ENCODE results near the gene CSNK2A2.
A peak's percentile ranks its signal among the peaks of the same experiment; 100 is the strongest.

CSNK2A2 gene

DNA sequence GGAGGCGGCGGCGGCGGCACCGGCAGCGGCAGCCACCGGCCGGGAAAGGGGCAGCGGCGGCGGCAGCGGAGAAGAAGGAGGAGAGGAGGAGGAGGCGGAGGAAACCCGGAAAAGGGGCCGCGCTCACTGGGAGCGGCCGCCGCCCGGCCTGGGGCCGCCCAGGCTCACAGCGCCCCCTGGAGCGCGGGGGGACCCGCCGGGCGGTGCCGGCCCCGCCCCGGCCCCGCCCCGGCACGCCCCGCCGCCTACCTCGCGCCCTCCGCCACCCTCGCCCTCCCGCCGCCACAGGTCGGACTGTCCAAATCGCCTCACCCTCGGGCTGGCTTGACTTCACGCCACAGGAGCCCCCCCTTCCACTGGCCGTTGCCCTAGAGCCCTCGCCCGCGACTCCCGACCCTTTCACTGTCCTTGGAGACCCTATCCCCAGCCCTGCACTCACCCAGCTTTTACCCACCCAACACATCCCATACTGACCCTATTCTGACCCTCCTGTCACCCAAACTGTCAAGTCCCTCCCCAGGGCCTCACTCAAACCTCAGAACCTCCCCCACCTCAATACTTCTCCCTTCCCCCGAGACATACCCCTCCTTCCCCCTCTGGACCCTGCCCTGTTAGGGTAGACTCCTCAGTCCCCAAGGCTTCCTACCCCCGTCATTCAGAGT, at the start of gene CSNK2A2:
CSNK2A2 (minus strand) TSS at position 85 of the 662 bp plus-strand sequence. CDS start 370 bp downstream, outside the sequence.
- peak; percentile 94 for DNase-seq (ENCODE audit: low spot score)

DNA sequence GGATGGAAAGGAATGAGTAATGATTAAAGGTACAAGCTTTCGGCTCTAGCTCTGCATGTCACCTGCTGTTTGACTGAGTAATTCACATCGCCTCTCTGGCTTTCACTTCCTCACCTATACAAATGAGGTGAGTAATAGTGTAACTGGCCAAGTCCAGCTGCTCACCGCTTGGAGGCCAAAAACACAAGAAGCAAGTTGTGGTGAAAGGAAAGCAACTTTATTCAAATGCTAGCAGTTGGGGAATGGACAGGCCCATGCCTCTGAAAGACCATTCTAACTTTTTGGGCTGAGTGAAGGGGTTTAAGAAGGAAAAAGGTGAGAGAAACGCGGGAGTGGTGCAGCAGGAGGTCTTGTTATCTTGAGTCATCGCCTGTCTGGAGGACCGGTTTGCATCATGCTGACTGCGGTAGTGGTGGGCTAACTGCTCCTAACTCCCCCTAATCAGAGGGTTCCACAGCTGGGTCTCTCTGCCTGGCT, 45.7 kb upstream of the CSNK2A2 start:
- no peak for DNase-seq (ENCODE audit: low spot score)

GRCh38 chr16:58236831-58237230, 38.9 kb upstream of the CSNK2A2 start:
- no peak for DNase-seq (ENCODE audit: low spot score)

DNA sequence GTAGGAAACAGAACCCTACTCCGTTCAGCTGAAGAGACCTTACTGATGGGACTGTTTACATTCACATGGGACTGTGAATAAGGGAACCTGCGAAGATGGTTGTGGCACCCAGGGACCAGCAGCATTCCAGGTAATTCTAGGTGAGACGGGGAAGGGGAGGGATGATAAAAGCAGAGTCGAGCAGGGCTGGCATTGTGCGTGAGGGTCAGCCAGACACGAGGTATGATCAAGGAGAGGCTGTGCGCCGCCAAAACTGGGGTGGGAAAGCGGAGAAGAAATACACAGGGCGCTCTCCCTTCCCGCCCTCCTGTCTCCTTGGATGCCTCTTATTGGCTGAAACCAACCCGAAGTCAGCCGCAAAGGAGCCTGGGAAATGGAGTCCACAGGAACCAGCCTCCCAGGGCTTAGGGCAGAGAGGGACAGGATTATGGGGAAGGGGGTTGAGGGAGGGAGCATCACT, 38.4 kb upstream of the CSNK2A2 start:
- DNase-seq (ENCODE audit: low spot score) = peak; percentile 82

DNA sequence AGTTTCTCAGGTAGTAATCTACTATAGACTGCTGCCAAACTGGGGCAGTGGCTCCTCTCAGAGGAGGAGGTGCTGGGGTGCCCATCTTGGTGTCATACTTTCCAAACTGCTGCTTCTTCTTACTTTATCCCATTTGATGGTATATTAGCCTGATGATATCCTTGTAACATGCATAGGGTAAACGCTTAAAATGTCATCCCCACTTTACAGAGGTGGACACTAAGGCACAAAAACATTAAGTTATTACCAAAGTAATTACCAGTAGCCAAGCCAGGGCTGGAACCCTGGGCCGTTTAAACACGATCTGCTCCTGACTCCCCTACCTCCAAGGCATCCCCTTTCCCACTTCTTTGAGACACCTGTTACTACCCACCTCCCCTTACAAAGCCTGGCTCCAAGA, 37.8 kb upstream of the CSNK2A2 start:
- DNase-seq (ENCODE audit: low spot score) = no peak

DNA sequence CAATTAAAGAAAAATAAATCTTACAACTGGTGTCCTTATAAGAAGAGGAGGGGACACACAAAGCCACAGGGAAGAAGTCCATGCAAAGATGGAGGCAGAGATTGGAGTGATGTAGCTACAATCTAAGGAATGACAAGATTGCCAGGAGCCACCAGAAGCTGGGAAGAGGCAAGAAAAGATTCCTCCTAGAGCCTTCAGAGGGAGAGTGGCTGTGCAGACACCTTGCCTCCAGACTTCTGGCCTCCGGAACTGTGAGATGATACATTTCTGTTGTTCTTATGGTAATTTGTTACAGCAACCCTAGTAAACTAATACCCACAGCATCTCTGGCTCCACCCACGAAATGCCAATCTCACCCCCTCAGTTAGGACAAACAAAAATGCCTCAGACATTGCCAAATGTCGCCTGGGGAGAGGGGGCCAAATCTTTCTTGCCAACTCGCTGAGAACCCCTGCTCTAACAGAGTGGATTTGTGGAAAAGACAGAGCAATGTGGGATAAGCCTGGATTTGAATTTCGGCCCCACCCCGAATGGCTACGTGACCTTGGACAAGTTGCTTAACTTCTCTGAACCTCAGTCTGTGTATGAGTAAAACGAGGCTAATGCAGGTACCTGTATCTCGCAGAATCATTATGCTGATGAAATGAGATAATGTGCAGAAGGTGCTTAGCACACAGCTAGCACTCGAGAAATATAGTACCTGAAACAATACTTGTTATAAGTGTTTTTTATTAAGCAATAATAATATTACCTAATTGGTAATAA, 37.1 kb upstream of the CSNK2A2 start:
- DNase-seq (ENCODE audit: low spot score) = no peak

GRCh38 chr16:58230259-58230658, 32.4 kb upstream of the CSNK2A2 start:
- no peak for DNase-seq (ENCODE audit: low spot score)

DNA sequence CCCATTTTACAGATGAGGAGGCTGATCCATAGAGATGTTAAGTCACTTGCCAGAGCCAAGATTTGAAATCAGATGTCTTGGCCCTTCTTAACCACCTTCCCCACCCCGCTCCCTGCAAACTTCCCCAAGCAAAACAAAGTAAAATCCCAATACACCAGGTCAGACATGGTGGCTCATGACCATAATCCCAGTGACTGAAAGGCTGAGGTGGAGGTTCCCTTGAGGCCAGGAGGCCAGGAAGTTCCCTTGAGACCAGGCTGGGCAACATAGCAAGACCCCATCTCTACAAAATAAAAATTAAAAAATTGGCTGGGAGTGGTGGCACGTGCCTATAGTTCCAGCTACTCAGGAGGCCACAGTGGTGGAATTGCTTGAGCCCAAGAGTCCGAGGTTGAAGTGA, 28.9 kb upstream of the CSNK2A2 start:
- DNase-seq (ENCODE audit: low spot score) = no peak

- DNase-seq (ENCODE audit: low spot score) = no peak
Measured at GRCh38 chr16:58225965-58226602, 28.2 kb upstream of the CSNK2A2 start.

- DNase-seq (ENCODE audit: low spot score) = peak; percentile 53
Measured at GRCh38 chr16:58222532-58223316, 24.8 kb upstream of the CSNK2A2 start.

DNA sequence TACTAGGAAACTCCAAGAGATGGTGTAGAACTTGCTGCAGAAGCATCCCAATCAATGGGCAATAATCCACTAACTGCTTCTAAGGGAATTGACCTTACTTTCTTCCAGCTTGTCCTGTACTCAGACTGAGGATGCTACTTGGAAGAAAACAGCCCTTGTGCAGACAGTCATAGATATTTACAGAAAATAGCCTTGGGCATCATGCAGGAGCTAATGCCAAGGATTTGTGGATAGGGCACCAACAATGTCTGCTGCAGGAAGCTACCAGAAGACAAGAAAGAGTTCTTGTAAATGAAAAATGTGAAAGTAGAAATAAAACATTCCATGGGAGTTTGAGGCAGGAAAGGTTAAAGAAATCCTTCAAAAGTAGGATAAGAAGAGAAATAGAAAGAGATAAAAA, 21.5 kb upstream of the CSNK2A2 start:
- no peak for DNase-seq (ENCODE audit: low spot score)

GRCh38 chr16:58218786-58219185, 20.9 kb upstream of the CSNK2A2 start:
- no peak for DNase-seq (ENCODE audit: low spot score)

GRCh38 chr16:58217311-58217925, 19.5 kb upstream of the CSNK2A2 start:
- no peak for DNase-seq (ENCODE audit: low spot score)

- DNase-seq (ENCODE audit: low spot score) = no peak
Measured at GRCh38 chr16:58212824-58213655, 15.1 kb upstream of the CSNK2A2 start.

GRCh38 chr16:58211846-58212245, 13.9 kb upstream of the CSNK2A2 start:
- no peak for DNase-seq (ENCODE audit: low spot score)

- no peak for DNase-seq (ENCODE audit: low spot score)
Measured at GRCh38 chr16:58211245-58211644, 13.3 kb upstream of the CSNK2A2 start.

GRCh38 chr16:58205276-58206036, 7.5 kb upstream of the CSNK2A2 start:
- no peak for DNase-seq (ENCODE audit: low spot score)

DNA sequence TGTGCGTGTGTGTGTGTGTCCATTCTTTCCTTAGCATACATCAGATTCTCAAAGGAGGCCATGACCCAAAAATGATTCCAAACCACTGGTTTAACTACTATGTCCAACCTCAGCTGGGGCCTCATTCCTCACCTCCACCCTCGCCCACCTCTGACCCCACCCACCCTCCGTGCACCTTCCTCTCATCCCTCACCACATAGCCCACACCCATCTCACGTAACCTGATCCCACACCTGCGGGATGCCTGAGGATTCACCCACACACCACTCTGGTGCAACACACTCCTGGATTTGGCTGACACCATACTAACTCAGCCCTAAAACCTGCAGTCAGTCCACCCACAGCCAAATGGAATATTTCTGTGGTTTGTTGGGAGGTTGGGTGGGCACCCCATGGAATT, 3.3 kb upstream of the CSNK2A2 start:
- DNase-seq (ENCODE audit: low spot score) = no peak

GRCh38 chr16:58200004-58200797, 2.3 kb upstream of the CSNK2A2 start:
- DNase-seq (ENCODE audit: low spot score) = no peak
